Suprapubic skin (tissue), 4 donors: ENCODE measurements around the gene CNKSR1. TPM values are rescaled to one million over a fixed set of nuclear protein-coding genes. Genes with fewer than 3 reads are reported as not detected.
A peak's percentile ranks its signal among the peaks of the same experiment; 100 is the strongest.

ENCODE experiments used
- DNase-seq, 2 donors: peaks; one replicate each; pipeline ENCODE4 v3.0.0-alpha.2; 2019; ENCODE audit warnings: low spot score in 2 of 2
- H3K27ac ChIP-seq: fragments of 200-600 bp; sonication (generic); one replicate; pipeline ENCODE4 v1.5.1; 2019
- H3K27me3 ChIP-seq: fragments of 200-600 bp; sonication (generic); one replicate; pipeline ENCODE4 v1.5.1; 2019
- H3K36me3 ChIP-seq: fragments of 200-600 bp; sonication (generic); one replicate; pipeline ENCODE4 v1.5.1; 2019
- H3K4me1 ChIP-seq: fragments of 200-600 bp; sonication (generic); one replicate; pipeline ENCODE4 v1.5.1; 2019
- H3K4me3 ChIP-seq: fragments of 200-600 bp; sonication (generic); one replicate; pipeline ENCODE4 v1.5.1; 2019; ENCODE audit warnings: mild to moderate bottlenecking
- H3K9me3 ChIP-seq: fragments of 200-600 bp; sonication (generic); one replicate; pipeline ENCODE4 v1.5.1; 2019
- EP300 ChIP-seq: sonication (generic); formaldehyde crosslinking; IDR thresholded peaks from one replicate; pipeline ENCODE4 v1.6.1; 2017; ENCODE audit warnings: antibody characterized with exemption
- POLR2A ChIP-seq, 2 donors: fragments of 450-650 bp; IDR thresholded peaks; one replicate each; pipeline ENCODE4 v1.6.1; 2017; ENCODE audit warnings: antibody characterized with exemption in 2 of 2, mild to moderate bottlenecking in 2 of 2, moderate library complexity in 2 of 2
- POLR2AphosphoS5 ChIP-seq, 3 donors: sonication (generic); formaldehyde crosslinking; IDR thresholded peaks; one replicate each; pipeline ENCODE4 v1.6.1; 2017; ENCODE audit warnings: antibody characterized with exemption in 3 of 3
- WGBS: methylation state at CpG from one replicate; pipeline ENCODE4 v1.1.5; 2018; 5-methylcytosine and 5-hydroxymethylcytosine counted together
- total RNA-seq, 4 donors: library from RNA; depleted of rRNA; stranded (reverse); fragments of >200 nt; gene quantifications; one replicate each; pipeline ENCODE4 v1.1.0, GENCODE V29; 2016
- TF ChIP-seq, protein P1 (sequence below), 2 donors: fragments of 200-600 bp in 1 of 2; fragments of 450-650 bp in 1 of 2; sonication (generic) in 1 of 2; IDR thresholded peaks; one replicate each; pipeline ENCODE4 v1.5.1; 2016 to 2019; ENCODE audit warnings: antibody characterized with exemption in 2 of 2, mild to moderate bottlenecking in 1 of 2, moderate library complexity in 1 of 2

CNKSR1 gene, protein sequence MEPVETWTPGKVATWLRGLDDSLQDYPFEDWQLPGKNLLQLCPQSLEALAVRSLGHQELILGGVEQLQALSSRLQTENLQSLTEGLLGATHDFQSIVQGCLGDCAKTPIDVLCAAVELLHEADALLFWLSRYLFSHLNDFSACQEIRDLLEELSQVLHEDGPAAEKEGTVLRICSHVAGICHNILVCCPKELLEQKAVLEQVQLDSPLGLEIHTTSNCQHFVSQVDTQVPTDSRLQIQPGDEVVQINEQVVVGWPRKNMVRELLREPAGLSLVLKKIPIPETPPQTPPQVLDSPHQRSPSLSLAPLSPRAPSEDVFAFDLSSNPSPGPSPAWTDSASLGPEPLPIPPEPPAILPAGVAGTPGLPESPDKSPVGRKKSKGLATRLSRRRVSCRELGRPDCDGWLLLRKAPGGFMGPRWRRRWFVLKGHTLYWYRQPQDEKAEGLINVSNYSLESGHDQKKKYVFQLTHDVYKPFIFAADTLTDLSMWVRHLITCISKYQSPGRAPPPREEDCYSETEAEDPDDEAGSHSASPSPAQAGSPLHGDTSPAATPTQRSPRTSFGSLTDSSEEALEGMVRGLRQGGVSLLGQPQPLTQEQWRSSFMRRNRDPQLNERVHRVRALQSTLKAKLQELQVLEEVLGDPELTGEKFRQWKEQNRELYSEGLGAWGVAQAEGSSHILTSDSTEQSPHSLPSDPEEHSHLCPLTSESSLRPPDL
- total RNA-seq: 10 to 100 TPM; 45.6 to 91.2 (median 53.7) TPM

DNA sequence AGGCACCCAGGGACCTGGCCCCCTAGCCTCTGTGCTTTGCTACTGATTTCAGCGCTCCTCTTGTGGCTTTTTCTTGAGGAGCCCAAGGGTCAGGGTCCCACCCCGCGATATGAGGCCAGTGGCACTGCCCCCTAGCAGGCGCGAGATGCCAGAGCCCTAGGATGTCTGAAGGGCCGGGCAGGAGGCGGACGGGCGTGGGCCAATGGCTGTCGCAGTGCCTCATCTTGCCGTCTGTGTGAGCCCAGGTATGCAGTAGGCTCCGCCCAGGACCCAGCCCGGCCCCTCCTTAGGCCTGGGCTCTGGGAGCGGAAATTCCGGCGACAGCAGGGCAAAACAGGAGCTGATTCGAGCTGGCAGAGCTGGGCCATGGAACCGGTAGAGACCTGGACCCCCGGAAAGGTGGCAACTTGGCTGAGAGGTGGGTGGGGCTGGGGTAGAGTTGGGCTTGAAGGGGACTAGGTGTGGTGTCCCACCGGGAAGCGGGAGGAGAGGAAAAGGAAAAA, at the start of gene CNKSR1:
CNKSR1 (plus strand) TSS at position 310 of the 503 bp plus-strand sequence; CDS start at position 367, 57 bp downstream.
- no peak for DNase-seq
- TF ChIP-seq POLR2AphosphoS5 (IDR thresholded peaks at IDR 0.05): no peak
- no peak for TF ChIP-seq POLR2A (IDR thresholded peaks at IDR 0.05)
- TF ChIP-seq EP300: no peak
- TF ChIP-seq, protein P1, sequence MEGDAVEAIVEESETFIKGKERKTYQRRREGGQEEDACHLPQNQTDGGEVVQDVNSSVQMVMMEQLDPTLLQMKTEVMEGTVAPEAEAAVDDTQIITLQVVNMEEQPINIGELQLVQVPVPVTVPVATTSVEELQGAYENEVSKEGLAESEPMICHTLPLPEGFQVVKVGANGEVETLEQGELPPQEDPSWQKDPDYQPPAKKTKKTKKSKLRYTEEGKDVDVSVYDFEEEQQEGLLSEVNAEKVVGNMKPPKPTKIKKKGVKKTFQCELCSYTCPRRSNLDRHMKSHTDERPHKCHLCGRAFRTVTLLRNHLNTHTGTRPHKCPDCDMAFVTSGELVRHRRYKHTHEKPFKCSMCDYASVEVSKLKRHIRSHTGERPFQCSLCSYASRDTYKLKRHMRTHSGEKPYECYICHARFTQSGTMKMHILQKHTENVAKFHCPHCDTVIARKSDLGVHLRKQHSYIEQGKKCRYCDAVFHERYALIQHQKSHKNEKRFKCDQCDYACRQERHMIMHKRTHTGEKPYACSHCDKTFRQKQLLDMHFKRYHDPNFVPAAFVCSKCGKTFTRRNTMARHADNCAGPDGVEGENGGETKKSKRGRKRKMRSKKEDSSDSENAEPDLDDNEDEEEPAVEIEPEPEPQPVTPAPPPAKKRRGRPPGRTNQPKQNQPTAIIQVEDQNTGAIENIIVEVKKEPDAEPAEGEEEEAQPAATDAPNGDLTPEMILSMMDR (IDR thresholded peaks at IDR 0.05): no peak
- H3K4me3 ChIP-seq: peak within 1 kb of the TSS; percentile 42
- no peaks in the 10 kb centered on the region for H3K27me3 ChIP-seq
- 39% methylated on average over 12 of the region's 21 CpGs for WGBS
- H3K9me3 ChIP-seq: no peaks in the 10 kb centered on the region
- H3K4me1 ChIP-seq: peaks cover 8% of the 10 kb centered on the region
- peak within 1 kb of the TSS; percentile 52 for H3K27ac ChIP-seq
- no peaks in the 10 kb centered on the region for H3K36me3 ChIP-seq

DNA sequence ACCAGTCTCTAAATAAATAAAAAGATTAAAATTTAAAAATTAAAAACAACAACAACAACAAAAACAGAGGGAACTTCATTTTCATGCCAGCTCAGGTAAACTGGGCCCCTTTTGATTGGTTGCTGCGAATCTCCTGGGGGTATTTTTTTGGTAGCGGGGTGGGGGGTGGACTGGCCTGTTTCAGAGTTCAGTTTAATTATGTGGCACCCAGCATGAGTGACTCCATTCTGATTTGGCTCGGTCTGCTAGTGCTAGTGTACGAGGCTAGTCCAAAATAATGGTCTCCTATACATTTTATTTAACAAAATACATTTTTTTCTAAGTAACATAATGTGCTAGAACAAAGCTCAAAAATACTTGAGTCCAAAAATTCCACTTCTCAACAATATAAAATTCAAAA, 47.5 kb upstream of the CNKSR1 start:
- no peaks in the 10 kb centered on the region for H3K9me3 ChIP-seq
- no peak overlapping the region for H3K4me3 ChIP-seq
- H3K27me3 ChIP-seq: no peaks in the 10 kb centered on the region
- TF ChIP-seq, protein P1 (IDR thresholded peaks at IDR 0.05): no peak
- TF ChIP-seq EP300 (no peak), POLR2AphosphoS5 (IDR thresholded peaks at IDR 0.05) (no peak), POLR2A (IDR thresholded peaks at IDR 0.05) (no peak)
- H3K27ac ChIP-seq: no peak overlapping the region
- no peak for DNase-seq
- H3K4me1 ChIP-seq: peaks cover 33% of the 10 kb centered on the region
- no peaks in the 10 kb centered on the region for H3K36me3 ChIP-seq
- 93% methylated on average over 4 of the region's 4 CpGs for WGBS

DNA sequence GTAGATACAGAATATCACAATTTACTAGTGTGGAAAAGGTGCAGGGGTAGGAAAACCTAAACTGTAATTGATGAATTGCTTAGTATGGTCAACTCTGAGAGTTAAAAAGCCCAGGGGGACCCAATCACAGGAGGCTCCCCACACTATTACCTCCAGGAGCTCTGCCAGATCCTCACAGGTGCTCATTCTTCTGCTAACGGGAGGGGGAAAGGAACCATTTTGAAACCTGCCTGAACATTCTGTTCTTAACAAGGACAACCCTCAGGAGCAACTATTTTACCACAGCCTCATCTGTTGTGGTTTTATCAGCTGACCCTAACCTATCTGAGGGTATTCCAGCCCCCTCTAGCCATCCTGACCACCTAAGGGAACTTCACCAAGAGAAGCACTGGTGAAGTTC, 46.6 kb upstream of the CNKSR1 start:
- 89% methylated on average over 1 of the region's 1 CpG for WGBS
- Histone ChIP-seq H3K9me3 (no peaks in the 10 kb centered on the region), H3K27me3 (no peaks in the 10 kb centered on the region), H3K4me1 (peaks cover 25% of the 10 kb centered on the region), H3K27ac (no peak overlapping the region), H3K36me3 (no peaks in the 10 kb centered on the region), H3K4me3 (no peak overlapping the region)
- no peak for DNase-seq
- no peak for TF ChIP-seq POLR2A (IDR thresholded peaks at IDR 0.05)
- no peak for TF ChIP-seq POLR2AphosphoS5 (IDR thresholded peaks at IDR 0.05)
- TF ChIP-seq, protein P1 (IDR thresholded peaks at IDR 0.05): no peak
- TF ChIP-seq EP300: no peak

DNA sequence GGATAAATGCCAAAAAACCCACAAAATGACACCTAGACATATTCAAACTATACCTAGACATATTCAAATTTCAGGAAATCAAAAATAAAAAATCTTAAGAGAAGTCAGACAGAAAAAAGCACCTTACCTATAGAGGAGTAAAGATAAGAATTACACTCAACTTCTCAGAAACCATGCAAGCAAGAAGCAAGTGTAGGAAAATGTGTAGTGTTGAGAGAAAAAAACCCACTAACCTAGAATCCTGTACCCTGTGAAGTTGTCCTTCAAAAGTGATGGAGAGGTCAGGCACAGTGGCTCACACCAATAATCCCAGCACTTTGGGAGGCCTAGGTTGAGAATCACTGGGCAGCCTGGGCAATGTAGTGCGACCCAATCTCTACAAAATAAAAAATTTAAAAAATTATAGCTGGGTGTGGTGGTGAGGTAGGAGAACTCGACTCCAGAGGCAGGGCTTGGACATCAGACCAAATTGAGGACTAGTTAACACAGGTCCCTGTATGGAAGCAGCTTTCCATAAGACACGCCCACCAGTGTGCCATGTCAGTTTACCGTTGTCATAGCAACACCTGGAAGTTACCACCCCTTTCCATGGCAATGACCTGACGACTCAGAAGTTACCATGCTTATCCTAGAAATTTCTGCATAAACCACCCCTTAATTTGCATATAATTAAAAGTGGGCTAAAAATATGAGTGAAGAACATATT, 45.0 kb upstream of the CNKSR1 start:
- Histone ChIP-seq H3K27me3 (no peaks in the 10 kb centered on the region), H3K4me1 (peaks cover 10% of the 10 kb centered on the region), H3K4me3 (no peak overlapping the region), H3K36me3 (no peaks in the 10 kb centered on the region), H3K9me3 (no peaks in the 10 kb centered on the region), H3K27ac (no peak overlapping the region)
- no peak for DNase-seq
- WGBS: 64% methylated on average over 5 of the region's 5 CpGs
- TF ChIP-seq POLR2A (IDR thresholded peaks at IDR 0.05) (no peak), EP300 (no peak), POLR2AphosphoS5 (IDR thresholded peaks at IDR 0.05) (no peak)
- TF ChIP-seq, protein P1 (IDR thresholded peaks at IDR 0.05): no peak
